Brain microvascular endothelial cell (primary cell): ENCODE data around the gene PLEKHA6.
A peak's percentile ranks its signal among the peaks of the same experiment; 100 is the strongest.

Experiments
- DNase-seq: peaks from one replicate; pipeline ENCODE4 v3.0.0-alpha.2; 2020
- H3K27ac ChIP-seq: fragments of 250-450 bp; sonication (Bioruptor Pico); 2 replicates; pipeline ENCODE4 v1.5.1; 2020; ENCODE audit warnings: mild to moderate bottlenecking, moderate library complexity
- H3K27me3 ChIP-seq: fragments of 250-450 bp; sonication (Bioruptor Pico); replicated peaks from 2 replicates; pipeline ENCODE4 v1.5.1; 2020; ENCODE audit warnings: mild to moderate bottlenecking
- H3K36me3 ChIP-seq: fragments of 250-450 bp; sonication (Bioruptor Pico); replicated peaks from 2 replicates; pipeline ENCODE4 v1.5.1; 2020; ENCODE audit warnings: mild to moderate bottlenecking
- H3K4me3 ChIP-seq: 2 replicates; pipeline ENCODE4 v1.5.1; 2011; ENCODE audit warnings: low read depth, mild to moderate bottlenecking, control low read depth, low read length, moderate library complexity
- in situ Hi-C: cut with HindIII; loops from 2 replicates; pipeline ENCODE4 v1.10.0; 2017; ENCODE audit warnings: low sequenced_read_pairs, low pct_ligation_motif_present
- TF ChIP-seq, protein P1 (sequence below): IDR thresholded peaks from 2 replicates; pipeline ENCODE4 v1.5.1; 2011; ENCODE audit warnings: low read depth, mild to moderate bottlenecking, moderate library complexity, low read length, control low read depth, inconsistent platforms; ENCODE audit errors: missing control alignments

The PLEKHA6 gene

GRCh38 chr1:204319462-204319861, 40.3 kb downstream of the PLEKHA6 start:
- TF ChIP-seq, protein P1, sequence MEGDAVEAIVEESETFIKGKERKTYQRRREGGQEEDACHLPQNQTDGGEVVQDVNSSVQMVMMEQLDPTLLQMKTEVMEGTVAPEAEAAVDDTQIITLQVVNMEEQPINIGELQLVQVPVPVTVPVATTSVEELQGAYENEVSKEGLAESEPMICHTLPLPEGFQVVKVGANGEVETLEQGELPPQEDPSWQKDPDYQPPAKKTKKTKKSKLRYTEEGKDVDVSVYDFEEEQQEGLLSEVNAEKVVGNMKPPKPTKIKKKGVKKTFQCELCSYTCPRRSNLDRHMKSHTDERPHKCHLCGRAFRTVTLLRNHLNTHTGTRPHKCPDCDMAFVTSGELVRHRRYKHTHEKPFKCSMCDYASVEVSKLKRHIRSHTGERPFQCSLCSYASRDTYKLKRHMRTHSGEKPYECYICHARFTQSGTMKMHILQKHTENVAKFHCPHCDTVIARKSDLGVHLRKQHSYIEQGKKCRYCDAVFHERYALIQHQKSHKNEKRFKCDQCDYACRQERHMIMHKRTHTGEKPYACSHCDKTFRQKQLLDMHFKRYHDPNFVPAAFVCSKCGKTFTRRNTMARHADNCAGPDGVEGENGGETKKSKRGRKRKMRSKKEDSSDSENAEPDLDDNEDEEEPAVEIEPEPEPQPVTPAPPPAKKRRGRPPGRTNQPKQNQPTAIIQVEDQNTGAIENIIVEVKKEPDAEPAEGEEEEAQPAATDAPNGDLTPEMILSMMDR, result no peak
- H3K27me3 ChIP-seq, result no peaks in the 10 kb centered on the region
- H3K27ac ChIP-seq, result no peak overlapping the region
- no peak overlapping the region for H3K4me3 ChIP-seq
- no peaks in the 10 kb centered on the region for H3K36me3 ChIP-seq
- in situ Hi-C loops, result no loop called here
- DNase-seq, result peak; percentile 56

DNA sequence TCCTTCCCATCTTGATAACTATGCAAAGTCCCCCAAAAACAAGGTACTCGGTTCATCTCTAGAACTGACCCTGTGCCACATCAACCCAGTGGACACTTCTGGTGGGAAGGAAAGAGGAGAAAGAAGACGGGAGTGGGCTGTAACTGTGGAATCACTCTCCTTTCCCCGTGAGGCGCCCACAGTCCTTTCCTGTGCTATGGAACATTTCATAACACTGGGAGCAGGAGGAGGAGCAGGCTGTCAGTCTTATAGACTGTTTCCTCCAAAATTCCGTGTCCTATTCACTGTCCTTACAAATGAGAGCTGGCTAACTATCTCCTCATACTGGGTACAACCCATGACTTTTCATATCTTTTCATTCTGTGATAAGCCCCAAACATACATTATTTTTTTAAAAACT, 40.7 kb downstream of the PLEKHA6 start:
- no peak overlapping the region for H3K4me3 ChIP-seq
- no peak for DNase-seq
- TF ChIP-seq, protein P1, result no peak
- in situ Hi-C loops, result no loop called here
- H3K27ac ChIP-seq, result no peak overlapping the region
- no peaks in the 10 kb centered on the region for H3K36me3 ChIP-seq
- peaks cover 2% of the 10 kb centered on the region for H3K27me3 ChIP-seq

DNA sequence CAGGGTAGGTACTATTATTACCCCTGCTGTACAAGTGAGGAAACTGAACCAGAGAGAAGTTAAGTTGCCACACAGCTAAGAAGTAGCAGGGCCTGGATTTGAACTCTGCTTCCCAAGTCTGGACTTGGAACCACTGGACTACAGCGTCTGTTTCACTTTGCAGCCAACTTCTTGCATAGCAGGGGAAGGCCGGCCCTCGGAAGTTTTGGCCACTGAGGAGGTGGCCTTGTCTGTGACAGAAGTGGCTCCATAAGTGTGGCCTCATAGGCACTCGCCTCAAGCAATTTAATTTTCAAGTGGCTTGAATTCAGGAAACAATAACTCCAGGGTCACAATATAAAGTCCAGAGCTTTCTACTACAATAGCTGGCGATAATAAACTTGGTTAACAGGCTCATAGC, 41.4 kb downstream of the PLEKHA6 start:
- TF ChIP-seq, protein P1, result no peak
- Histone ChIP-seq H3K4me3 (no peak overlapping the region), H3K27ac (no peak overlapping the region), H3K36me3 (no peaks in the 10 kb centered on the region), H3K27me3 (peaks cover 4% of the 10 kb centered on the region)
- DNase-seq, result no peak
- in situ Hi-C loops, result no loop called here

- Histone ChIP-seq H3K27ac (no peak overlapping the region), H3K27me3 (peaks cover 7% of the 10 kb centered on the region), H3K36me3 (no peaks in the 10 kb centered on the region), H3K4me3 (no peak overlapping the region)
- in situ Hi-C loops, result no loop called here
- no peak for DNase-seq
- TF ChIP-seq, protein P1, result no peak
These were observed 42.6 kb downstream of the PLEKHA6 start for GRCh38 chr1:204317170-204317569.

GRCh38 chr1:204316164-204316563, 43.6 kb downstream of the PLEKHA6 start:
- in situ Hi-C loops, result no loop called here
- H3K4me3 ChIP-seq, result no peak overlapping the region
- TF ChIP-seq, protein P1, result no peak
- no peaks in the 10 kb centered on the region for H3K36me3 ChIP-seq
- H3K27ac ChIP-seq, result no peak overlapping the region
- no peak for DNase-seq
- peaks cover 12% of the 10 kb centered on the region for H3K27me3 ChIP-seq

GRCh38 chr1:204314893-204315658, 44.7 kb downstream of the PLEKHA6 start:
- no peak for DNase-seq
- H3K36me3 ChIP-seq, result no peaks in the 10 kb centered on the region
- in situ Hi-C loops, result no loop called here
- no peak overlapping the region for H3K27ac ChIP-seq
- TF ChIP-seq, protein P1, result no peak
- H3K4me3 ChIP-seq, result no peak overlapping the region
- H3K27me3 ChIP-seq, result peaks cover 16% of the 10 kb centered on the region
